Testis (tissue), 2 donors: ENCODE results near the gene SLC26A8.

Source experiments
- CTCF ChIP-seq, 3 experiments: fragments of 450-650 bp in 2 of 3; fragments of 200-600 bp in 1 of 3; sonication (generic) in 1 of 3; IDR thresholded peaks; one replicate each; pipeline ENCODE4 v1.5.1; 2016 to 2019; ENCODE audit warnings: antibody characterized with exemption in 3 of 3, mild to moderate bottlenecking in 2 of 3, moderate library complexity in 1 of 3
- POLR2A ChIP-seq: fragments of 450-650 bp; IDR thresholded peaks from one replicate; pipeline ENCODE4 v1.6.1; 2017; ENCODE audit warnings: antibody characterized with exemption, mild to moderate bottlenecking, moderate library complexity

- TF ChIP-seq POLR2A (no peak), CTCF (IDR thresholded peaks at IDR 0.05) (no peak)
Observed at GRCh38 chr6:36070252-36070651, 45.8 kb upstream of the SLC26A8 start.
